GM19043 (cell line): ENCODE results near the gene TMEM91.
A peak's percentile ranks its signal among the peaks of the same experiment; 100 is the strongest.
"Not testable (repeated sequence)": the region's sequence is repeated elsewhere in the genome, so short reads cannot be mapped to it uniquely, and the experiment has no call there.

Source experiments
- ATAC-seq: cut with Tn5 transposase; IDR thresholded peaks from one replicate; pipeline ENCODE4 v1.9.1; 2021; ENCODE audit warnings: low read depth; ENCODE audit not compliant: unreplicated experiment

Gene TMEM91

GRCh38 chr19:41352609-41353465 is 23.5 kb upstream of the TMEM91 start:
- ATAC-seq: no peak

DNA sequence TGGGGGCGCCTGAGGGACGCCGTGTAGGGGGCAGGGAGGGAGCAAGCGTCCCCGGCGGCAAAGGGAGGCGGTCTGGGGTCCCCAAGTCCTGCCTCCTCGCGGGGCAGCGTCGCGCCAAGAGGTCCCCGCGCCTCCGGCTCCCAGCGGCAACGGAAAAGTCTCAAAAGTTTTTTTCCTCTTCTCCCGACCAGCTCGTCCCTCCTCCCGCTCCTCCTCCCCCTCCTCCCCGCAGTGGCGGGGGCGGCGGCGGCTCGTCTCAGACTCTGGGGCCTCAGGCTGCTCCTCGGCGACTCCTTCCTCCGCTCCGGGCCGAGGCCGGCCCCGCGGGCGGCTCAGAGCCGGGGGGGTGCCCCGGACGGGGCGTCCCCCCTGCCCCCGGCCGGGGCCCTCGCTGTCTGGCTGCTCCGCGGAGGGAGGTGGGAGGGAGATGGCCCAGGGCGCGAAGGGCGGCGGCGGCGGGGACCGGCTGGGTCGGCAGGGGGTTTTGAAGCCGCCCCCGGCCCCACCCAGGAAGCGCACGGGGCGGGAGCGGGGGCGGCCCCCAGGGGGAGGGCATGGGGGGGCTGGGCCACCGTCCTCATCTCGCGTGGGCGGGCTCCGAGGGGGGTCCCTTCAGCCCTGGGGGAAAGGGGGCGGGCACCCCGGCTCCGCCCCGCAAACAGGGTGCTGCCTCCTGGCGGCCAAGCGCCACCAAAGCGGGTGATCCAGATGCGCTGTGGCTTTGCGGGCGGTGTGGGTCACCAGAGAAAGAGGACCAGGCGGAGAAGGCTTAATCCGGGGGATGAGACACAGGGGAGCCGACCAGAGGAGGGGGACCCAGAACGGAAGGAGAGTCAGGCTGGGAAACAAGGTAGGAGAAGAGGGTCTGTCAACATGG is 22.6 kb upstream of the TMEM91 start, which contains the start of gene TGFB1:
TSS of gene TGFB1 (minus strand) at position 457 of the 877 bp plus-strand sequence. CDS start 878 bp downstream, outside the sequence.
- ATAC-seq: no peak

GRCh38 chr19:41354343-41354953 is 21.9 kb upstream of the TMEM91 start:
- ATAC-seq: no peak

DNA sequence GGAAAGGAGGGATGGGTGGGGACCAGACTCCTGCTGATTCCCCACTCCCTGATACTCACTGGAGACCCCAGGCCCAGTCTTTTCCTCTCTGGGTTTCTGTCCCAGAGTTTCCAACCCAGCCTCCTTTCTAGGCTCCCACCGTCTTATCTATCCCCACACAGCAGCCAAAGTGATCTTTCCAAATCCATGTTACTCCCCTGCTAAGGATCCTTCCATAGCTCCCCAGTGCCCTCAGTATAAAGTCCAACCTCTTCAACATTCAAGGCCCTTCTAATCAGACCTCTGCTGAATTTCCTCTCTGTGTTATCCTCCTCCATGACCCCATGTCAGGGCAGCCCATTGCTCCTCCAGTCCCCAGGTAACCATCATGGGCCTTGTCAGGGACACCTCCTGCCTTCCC is 21.3 kb upstream of the TMEM91 start:
- no peak for ATAC-seq

DNA sequence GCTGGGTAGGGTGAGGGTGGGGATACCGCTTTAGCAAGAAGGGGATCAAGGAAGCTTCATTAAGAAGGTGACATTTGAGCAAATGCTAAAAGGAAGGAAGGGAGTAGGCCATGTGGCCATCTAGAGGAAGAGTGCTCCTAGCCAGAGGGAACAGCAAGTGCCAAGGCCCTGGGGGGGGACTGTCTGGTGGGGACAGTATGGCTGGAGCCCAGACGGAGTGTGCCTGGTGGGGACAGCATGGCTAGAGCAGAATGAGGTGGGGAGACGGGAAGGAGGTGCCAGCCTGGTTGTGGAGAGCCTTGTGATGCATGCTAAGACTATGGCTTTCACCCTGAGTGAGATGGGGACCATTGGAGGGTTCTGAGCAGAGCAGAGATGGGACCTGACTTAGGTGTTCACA is 20.5 kb upstream of the TMEM91 start:
- no peak for ATAC-seq

DNA sequence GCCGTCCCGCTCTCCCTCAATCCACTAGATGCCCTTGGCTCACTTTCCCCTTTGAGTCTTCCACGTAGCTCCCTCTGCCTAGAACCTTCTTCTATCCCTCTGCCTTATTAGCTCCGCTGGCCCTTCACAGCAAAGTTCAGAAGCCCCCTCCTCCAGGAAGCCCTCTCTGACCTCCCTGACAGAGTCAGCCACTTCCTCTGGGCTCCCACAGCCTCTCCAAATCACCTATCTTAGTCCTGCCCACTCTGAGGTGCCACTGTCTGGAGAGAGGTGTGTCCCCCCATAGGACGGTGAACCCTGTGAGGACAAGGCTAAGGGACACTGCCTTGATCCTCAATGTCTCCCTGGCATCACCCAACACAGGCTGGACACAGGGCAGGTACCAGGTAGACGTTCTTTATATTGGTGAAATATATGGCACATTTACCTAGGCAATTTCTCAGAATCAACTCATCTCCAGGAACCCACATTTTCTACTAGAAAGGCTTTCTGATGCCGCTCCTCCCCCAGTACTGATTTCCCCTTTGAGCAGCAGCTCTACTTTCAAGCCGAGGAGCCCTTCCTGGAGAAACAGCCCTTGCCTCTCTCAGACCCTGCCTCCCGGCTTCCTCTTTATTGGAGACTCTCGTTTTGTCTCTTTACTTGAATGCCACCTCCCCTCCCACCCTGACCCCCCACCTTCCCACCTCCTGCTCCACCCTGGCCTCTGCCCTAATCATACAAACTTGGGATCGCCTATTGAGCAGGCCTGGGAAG is 19.2 kb upstream of the TMEM91 start:
- ATAC-seq: no peak

- no peak for ATAC-seq
Measured at GRCh38 chr19:41357746-41358145, 18.6 kb upstream of the TMEM91 start.

- no peak for ATAC-seq
Measured at GRCh38 chr19:41359741-41360140, 16.6 kb upstream of the TMEM91 start.

GRCh38 chr19:41362143-41362847 is 14.0 kb upstream of the TMEM91 start:
- no peak for ATAC-seq

GRCh38 chr19:41363371-41363752 is 13.0 kb upstream of the TMEM91 start:
- no peak for ATAC-seq

DNA sequence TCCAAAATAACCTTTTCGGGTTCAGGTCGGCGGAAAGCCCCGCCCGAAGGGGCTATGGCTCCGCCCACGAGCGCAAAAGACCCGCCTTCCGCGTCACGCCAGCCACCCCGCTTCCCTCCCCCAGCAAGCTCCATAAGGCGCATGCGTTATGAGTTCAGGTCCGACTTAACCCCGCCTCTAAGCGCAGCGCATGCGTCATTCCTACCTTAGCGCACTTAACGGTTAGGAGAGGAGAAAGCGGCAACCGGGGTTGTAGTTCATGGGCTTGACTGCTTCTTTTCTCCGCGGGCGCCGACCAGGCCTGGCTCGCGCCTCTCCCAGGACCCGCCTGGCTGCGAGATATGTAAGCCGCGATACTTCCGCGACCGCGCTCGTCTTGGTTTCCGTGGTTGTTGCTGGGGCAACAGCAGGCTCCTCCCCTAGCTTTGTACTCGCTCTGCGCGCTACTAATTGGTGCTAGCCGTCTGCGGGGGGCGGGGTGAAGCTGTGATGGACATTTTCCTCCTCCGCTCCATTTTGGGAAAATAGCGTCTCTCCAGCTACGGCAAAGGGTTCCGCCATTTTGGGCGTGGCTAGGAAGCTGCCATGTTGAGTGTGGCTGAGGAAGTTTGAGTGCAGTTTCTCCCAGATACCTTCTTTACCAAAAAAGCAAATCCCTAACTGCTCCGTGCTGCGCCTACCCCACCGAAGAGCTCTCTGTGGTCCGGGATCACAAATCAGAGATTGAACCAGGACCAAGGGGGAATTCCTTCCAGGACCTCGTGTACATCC is 12.4 kb upstream of the TMEM91 start, which contains the start of gene B9D2:
TSS of gene B9D2 (minus strand) at position 397 of the 771 bp plus-strand sequence. CDS start 630 bp downstream, outside the sequence.
- peak; percentile 69 for ATAC-seq

DNA sequence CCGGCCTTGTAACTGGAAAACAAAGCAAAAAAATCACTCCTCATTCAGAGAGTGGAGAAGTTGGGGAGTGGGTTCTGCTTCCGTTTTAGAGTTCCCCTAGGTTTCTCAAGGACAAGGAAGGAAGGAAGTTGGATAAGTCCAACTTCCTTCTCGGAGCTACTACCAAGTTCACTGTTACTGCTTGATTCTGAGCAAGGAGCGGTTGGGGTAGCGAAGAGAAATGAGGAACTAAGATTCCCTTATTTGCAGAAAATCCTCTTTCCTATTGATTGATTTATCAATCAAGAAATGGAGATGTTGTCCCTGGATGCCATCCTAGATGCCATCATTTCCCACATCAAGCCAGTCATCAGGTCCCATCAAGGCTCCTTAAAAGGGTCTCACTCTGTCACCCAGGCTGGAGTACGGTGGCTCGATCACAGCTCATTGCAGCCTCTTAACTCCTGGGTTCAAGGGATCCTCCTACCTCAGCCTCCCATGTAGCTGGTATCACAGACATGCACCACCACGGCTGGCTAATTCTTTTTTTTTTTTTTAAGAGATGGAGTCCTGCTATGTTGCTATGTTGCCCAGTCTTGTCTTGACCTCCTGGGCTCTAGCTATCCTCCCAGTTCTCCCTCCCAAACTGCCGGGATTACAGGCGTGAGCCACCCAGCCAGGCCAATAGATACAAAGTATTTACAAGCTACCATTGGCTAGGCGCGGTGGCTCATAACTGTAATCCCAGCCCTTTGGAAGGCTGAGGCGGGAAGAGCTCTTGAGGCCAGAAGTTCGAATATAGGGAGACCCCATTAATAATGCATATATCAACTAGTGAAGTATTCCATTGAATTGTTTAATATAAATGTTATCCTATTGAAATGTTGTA is 11.6 kb upstream of the TMEM91 start:
- ATAC-seq: no peak

GRCh38 chr19:41366089-41366488 is 10.2 kb upstream of the TMEM91 start:
- ATAC-seq: no peak

GRCh38 chr19:41367848-41368301 is 8.5 kb upstream of the TMEM91 start:
- peak; percentile 56 for ATAC-seq

DNA sequence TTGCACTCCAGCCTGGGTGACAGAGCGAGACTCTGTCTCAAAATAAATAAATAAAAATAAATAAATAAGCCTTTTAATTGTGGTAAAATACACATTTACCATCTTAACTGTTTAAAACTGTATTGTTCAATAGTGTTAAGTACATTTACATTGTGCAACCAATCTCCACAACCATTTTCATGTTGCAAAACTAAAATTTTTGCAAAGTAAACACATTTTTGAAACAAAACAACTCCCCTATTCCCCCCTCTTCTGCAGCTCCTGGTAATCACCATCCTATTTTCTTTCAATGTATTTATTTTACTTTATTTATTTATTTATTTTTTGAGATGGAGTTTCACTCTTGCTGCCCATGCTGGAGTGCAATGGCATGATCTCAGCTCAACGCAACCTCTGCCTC is 6.6 kb upstream of the TMEM91 start:
- ATAC-seq: no peak

DNA sequence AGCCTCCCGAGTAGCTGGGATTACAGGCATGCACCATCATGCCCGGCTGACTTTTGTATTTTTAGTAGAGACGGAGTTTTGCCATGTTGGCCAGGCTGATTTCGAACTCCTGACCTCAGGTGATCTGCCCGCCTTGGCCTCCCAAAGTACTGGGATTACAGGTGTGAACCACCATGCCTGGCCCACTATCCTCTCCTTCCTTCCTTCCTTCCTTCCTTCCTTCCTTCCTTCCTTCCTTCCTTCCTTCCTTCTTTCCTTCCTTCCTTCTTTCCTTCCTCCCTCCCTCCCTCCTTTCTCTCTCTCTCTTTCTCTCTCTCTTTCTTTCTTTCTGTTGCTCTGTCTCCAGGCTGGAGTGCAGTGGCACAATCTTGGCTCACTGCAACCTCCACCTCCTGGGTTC is 5.2 kb upstream of the TMEM91 start:
- not testable (repeated sequence) for ATAC-seq

DNA sequence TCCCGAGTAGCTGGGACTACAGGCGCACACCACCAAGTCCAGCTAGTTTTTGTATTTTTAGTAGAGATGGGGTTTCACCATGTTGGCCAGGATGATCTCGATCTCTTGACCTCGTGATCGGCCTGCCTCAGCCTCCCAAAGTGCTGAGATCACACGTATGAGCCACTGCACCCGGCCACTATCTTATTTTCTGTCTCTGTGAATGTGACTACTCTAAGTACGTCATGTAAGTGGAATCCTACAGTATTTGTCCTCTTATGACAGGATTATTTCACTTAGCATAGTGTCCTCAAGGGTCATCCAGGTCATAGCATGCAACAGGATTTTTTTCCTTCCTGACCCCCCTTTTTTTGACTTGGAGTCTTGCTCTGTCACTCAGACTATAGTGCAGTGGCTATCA is 4.8 kb upstream of the TMEM91 start:
- no peak for ATAC-seq

- ATAC-seq: no peak
Measured at GRCh38 chr19:41372501-41372900, 3.8 kb upstream of the TMEM91 start.
